HepG2 (cell line): ENCODE measurements around the gene HJURP. TPM values are rescaled to one million over a fixed set of nuclear protein-coding genes. Genes with fewer than 3 reads are reported as not detected.
"Not testable (repeated sequence)": the region's sequence is repeated elsewhere in the genome, so short reads cannot be mapped to it uniquely, and the experiment has no call there.

Experiments
- ATAC-seq: fragments of 200-7000 bp; cut with Tn5 transposase; 3 replicates; pipeline ENCODE4 v1.9.1; 2020; ENCODE audit warnings: mild to moderate bottlenecking, moderate library complexity
- BruUV-seq: library from RNA; stranded (reverse); fragments of 400-500 nt; replicated peaks from 2 replicates; lab custom pipeline; 2021; lab: Mats Ljungman, UMichigan
- CTCF ChIA-PET: fragments of 300-600 bp; formaldehyde crosslinking; extraction: SDS; loops from one replicate; lab custom pipeline; 2021; ENCODE audit warnings: low total read pairs, inconsistent platforms, low intra/inter-chr PET ratio; lab: Yijun Ruan, JAX
- POLR2A ChIA-PET: fragments of 350-600 bp; sonication (Branson Sonifier 250); formaldehyde crosslinking; loops from one replicate; lab custom pipeline; 2020; ENCODE audit warnings: antibody characterized with exemption, inconsistent platforms; lab: Yijun Ruan, JAX
- DNase-seq: peaks from one replicate; pipeline ENCODE4 v3.0.0-alpha.2; 2015; ENCODE audit warnings: low spot score
- FAIRE-seq: peaks from 3 replicates; lab custom pipeline; 2011; peaks lifted over from hg19 to GRCh38; lab: Jason Lieb, UNC
- H2AFZ ChIP-seq: one replicate; pipeline ENCODE4 v1.6.1; 2011; ENCODE audit warnings: low read length, inconsistent platforms
- H3K27ac ChIP-seq: fragments of 300-600 bp; 3 replicates; pipeline ENCODE4 v1.8.0; 2011; ENCODE audit warnings: mixed run types, mild to moderate bottlenecking, mixed read lengths, low read length, inconsistent platforms; ENCODE audit not compliant: insufficient read depth; ENCODE audit errors: extremely low read length
- H3K27me3 ChIP-seq, 2 experiments: fragments of 200-600 bp in 1 of 2; 2 replicates in 1 of 2; 3 replicates in 1 of 2; pipeline versions ENCODE4 v1.6.0 to v1.8.0; 2011; ENCODE audit warnings: low read length in 2 of 2, mild to moderate bottlenecking in 2 of 2, moderate library complexity in 2 of 2, inconsistent platforms in 1 of 2; ENCODE audit not compliant: insufficient read depth in 2 of 2, control insufficient read depth in 1 of 2
- H3K36me3 ChIP-seq, 2 experiments: fragments of 200-600 bp in 1 of 2; replicated peaks in 1 of 2; 2 replicates in 1 of 2; 3 replicates in 1 of 2; pipeline versions ENCODE4 v1.5.1 to v1.8.0; 2011; ENCODE audit warnings: low read length in 2 of 2, inconsistent platforms in 1 of 2; ENCODE audit not compliant: insufficient read depth in 2 of 2, control insufficient read depth in 1 of 2
- H3K4me1 ChIP-seq: 2 replicates; pipeline ENCODE4 v1.5.1; 2012; ENCODE audit warnings: low read length, inconsistent platforms; ENCODE audit not compliant: insufficient read depth
- H3K4me2 ChIP-seq: 2 replicates; pipeline ENCODE4 v1.6.0; 2011; ENCODE audit warnings: low read depth, low read length, inconsistent platforms
- H3K4me3 ChIP-seq, 3 experiments: fragments of 200-600 bp in 1 of 3; sonication (generic), shearing (Covaris generic) in 1 of 3; replicated peaks in 1 of 3; 2 replicates each; pipeline ENCODE4 v1.5.1; 2011 to 2016; ENCODE audit warnings: low read length in 3 of 3, inconsistent platforms in 2 of 3, low read depth in 2 of 3, mild to moderate bottlenecking in 2 of 3, control low read depth in 1 of 3, mixed read lengths in 1 of 3; ENCODE audit not compliant: insufficient read depth in 1 of 3
- H3K79me2 ChIP-seq: one replicate; pipeline ENCODE4 v1.6.1; 2011; ENCODE audit warnings: low read length, inconsistent platforms; ENCODE audit not compliant: insufficient read depth
- H3K9ac ChIP-seq: 2 replicates; pipeline ENCODE4 v1.6.0; 2011; ENCODE audit warnings: mild to moderate bottlenecking, low read depth, low read length, inconsistent platforms; ENCODE audit not compliant: insufficient read depth
- H3K9me3 ChIP-seq: 2 replicates; pipeline ENCODE4 v1.5.1; 2012; ENCODE audit warnings: mild to moderate bottlenecking, low read length
- H4K20me1 ChIP-seq: 2 replicates; pipeline ENCODE4 v1.6.0; 2011; ENCODE audit warnings: inconsistent platforms, mild to moderate bottlenecking, low read length, moderate library complexity; ENCODE audit not compliant: insufficient read depth
- FOXK1 ChIP-seq: sonication (generic); formaldehyde crosslinking; IDR thresholded peaks from 2 replicates; pipeline ENCODE4 v1.4.0; 2020; ENCODE audit warnings: low read depth, missing genetic modification reagents, borderline replicate concordance
- KAT7 ChIP-seq: IDR thresholded peaks from 2 replicates; pipeline ENCODE4 v1.6.1; 2018; ENCODE audit warnings: borderline replicate concordance, missing compliant biosample characterization
- MXD4 ChIP-seq: IDR thresholded peaks from 2 replicates; pipeline ENCODE4 v1.6.1; 2016; ENCODE audit warnings: mild to moderate bottlenecking, missing biosample characterization, missing genetic modification reagents
- PATZ1 ChIP-seq: sonication (generic); formaldehyde crosslinking; IDR thresholded peaks from 2 replicates; pipeline ENCODE4 v1.4.0; 2020; ENCODE audit warnings: missing genetic modification reagents
- PBX3 ChIP-seq: sonication (generic); formaldehyde crosslinking; IDR thresholded peaks from 2 replicates; pipeline ENCODE4 v1.8.1; 2023; ENCODE audit warnings: missing genetic modification reagents, inconsistent platforms, borderline replicate concordance
- SMC3 ChIP-seq: IDR thresholded peaks from 2 replicates; pipeline ENCODE4 v1.6.1; 2011; ENCODE audit warnings: low read length, improper control_type of control experiment
- SOX13 ChIP-seq, 3 experiments: fragments of 450-650 bp in 1 of 3; sonication (generic) in 1 of 3; formaldehyde crosslinking in 1 of 3; IDR thresholded peaks in 2 of 3; conservative IDR thresholded peaks in 1 of 3; 2 replicates each; pipeline versions ENCODE4 v1.5.0 to v1.6.1; 2016 to 2020; ENCODE audit warnings: antibody characterized with exemption in 1 of 3, mild to moderate bottlenecking in 1 of 3, missing compliant biosample characterization in 1 of 3, missing genetic modification reagents in 1 of 3, moderate library complexity in 1 of 3
- ZBTB25 ChIP-seq: IDR thresholded peaks from 2 replicates; pipeline ENCODE4 v1.6.1; 2018; ENCODE audit warnings: missing genetic modification reagents
- ZNF562 ChIP-seq: sonication (generic); formaldehyde crosslinking; IDR thresholded peaks from 2 replicates; pipeline ENCODE4 v1.8.0; 2022; ENCODE audit warnings: missing genetic modification reagents, borderline replicate concordance
- ZNF597 ChIP-seq: sonication (generic); formaldehyde crosslinking; IDR thresholded peaks from 2 replicates; pipeline ENCODE4 v1.5.0; 2020; ENCODE audit warnings: missing genetic modification reagents
- ZNF879 ChIP-seq: sonication (generic); formaldehyde crosslinking; IDR thresholded peaks from 2 replicates; pipeline ENCODE4 v1.8.1; 2023; ENCODE audit warnings: missing genetic modification reagents
- ZSCAN30 ChIP-seq: sonication (generic); formaldehyde crosslinking; IDR thresholded peaks from 2 replicates; pipeline ENCODE4 v1.5.0; 2020; ENCODE audit warnings: mild to moderate bottlenecking, missing genetic modification reagents
- WGBS: methylation state at CpG from one replicate; pipeline ENCODE4 v1.1.6; 2017; ENCODE audit warnings: low lambda C conversion rate; 5-methylcytosine and 5-hydroxymethylcytosine counted together
- in situ Hi-C: cut with HindIII; loops from 2 replicates; pipeline ENCODE4 v1.10.0; 2017; ENCODE audit warnings: low pct_unique_long_range_greater_than_20kb; ENCODE audit not compliant: extremely low pct_ligation_motif_present
- intact Hi-C: fragments of 100-400 bp; cut with micrococcal nuclease; formaldehyde crosslinking; loops from one replicate; pipeline ENCODE4 v1.10.0; 2022; ENCODE audit not compliant: unreplicated experiment
- polyA plus RNA-seq, 8 experiments: library from polyadenylated mRNA; depleted of rRNA in 3 of 8; stranded (reverse) in 7 of 8; unstranded in 1 of 8; fragments of >200 nt; fragmentation: Illumina TruSeq in 4 of 8; extraction: Trizol in 4 of 8; gene quantifications; 2 replicates each; pipeline versions ENCODE4 v1.2.1 to v1.2.3, GENCODE V29; 2011 to 2016; ENCODE audit warnings: low read depth in 4 of 8, missing spikeins in 1 of 8, mixed read lengths in 1 of 8; ENCODE audit not compliant: insufficient read depth in 1 of 8
- total RNA-seq, 5 experiments: library from RNA; depleted of rRNA; stranded (reverse); fragments of >200 nt; fragmentation: Illumina TruSeq; extraction: Trizol; gene quantifications; 2 replicates each; pipeline ENCODE4 v1.2.3, GENCODE V29; 2016; ENCODE audit warnings: low read depth in 1 of 5

Gene HJURP
- total and polyA plus RNA-seq, 2 of the 13 experiments (the other 11 are each of a cell fraction or from before 2014, with no cell fraction given), result 36.3 to 43.9 TPM

- H3K4me1 ChIP-seq, result no peaks in the 10 kb centered on the region
- H3K4me3 ChIP-seq, result no peak overlapping the region
- intact Hi-C loops, result no loop called here
- no TSS peak for BruUV-seq
- peaks cover 23% of the 10 kb centered on the region for H3K9me3 ChIP-seq
- ATAC-seq (no peak), DNase-seq (no peak), FAIRE-seq (no peak)
- no peaks in the 10 kb centered on the region for H3K36me3 ChIP-seq
- TF ChIP-seq PATZ1 (CRISPR knock-in tag) (no peak), SMC3 (no peak), FOXK1 (CRISPR knock-in tag) (no peak), ZNF597 (no peak), KAT7 (CRISPR knock-in tag) (no peak), ZNF562 (CRISPR knock-in tag) (no peak), MXD4 (no peak), ZSCAN30 (no peak), ZBTB25 (CRISPR knock-in tag) (no peak), PBX3 (CRISPR knock-in tag) (no peak), ZNF879 (CRISPR knock-in tag) (no peak), SOX13 (IDR thresholded peaks at IDR 0.05) (no peak), SOX13 (CRISPR knock-in tag; conservative IDR thresholded peaks at IDR 0.05 in 1 of 2, IDR thresholded peaks at IDR 0.05 in 1 of 2) (no peak)
- ChIA-PET CTCF (no interaction called here), POLR2A (no interaction called here)
- no peak overlapping the region for H3K27ac ChIP-seq
- no peaks in the 10 kb centered on the region for H3K27me3 ChIP-seq
- no peaks in the 10 kb centered on the region for H4K20me1 ChIP-seq
- no peak overlapping the region for H3K4me2 ChIP-seq
- in situ Hi-C loops, result no loop called here
- H3K79me2 ChIP-seq, result no peaks in the 10 kb centered on the region
- no peak overlapping the region for H2AFZ ChIP-seq
- H3K9ac ChIP-seq, result no peak overlapping the region
Measured at GRCh38 chr2:233882353-233882752, 28.0 kb upstream of the HJURP start.

- H3K27ac ChIP-seq, H3K4me1 ChIP-seq, FAIRE-seq, in situ Hi-C loops, H3K4me3 ChIP-seq, H3K9ac ChIP-seq, H3K36me3 ChIP-seq, intact Hi-C loops, DNase-seq, H3K79me2 ChIP-seq, CTCF ChIA-PET, H4K20me1 ChIP-seq, POLR2A ChIA-PET, H2AFZ ChIP-seq, ATAC-seq, BruUV-seq, H3K9me3 ChIP-seq, H3K4me2 ChIP-seq: not testable (repeated sequence)
- WGBS, result 4% methylated on average over 2 of the region's 2 CpGs
- peaks cover 0 to 16% of the 10 kb centered on the region in 2 experiments; a peak in 4 of 5 replicates for H3K27me3 ChIP-seq
Measured at GRCh38 chr2:233872125-233872524, 17.8 kb upstream of the HJURP start.
